Gastroesophageal sphincter (tissue), 4 donors: ENCODE results near the gene CYSLTR2. TPM values are rescaled to one million over a fixed set of nuclear protein-coding genes. Genes with fewer than 3 reads are reported as not detected.

Experiments
- ATAC-seq: fragments of 150-250 bp; one replicate; pipeline ENCODE4 v1.9.1; 2016; ENCODE audit warnings: mild to moderate bottlenecking, moderate library complexity
- H3K27ac ChIP-seq, 4 donors: fragments of 200-600 bp; sonication (generic) in 3 of 4; 1 replicate in 3 of 4; 2 replicates in 1 of 4; pipeline ENCODE4 v1.5.1; 2016 to 2019
- H3K27me3 ChIP-seq: fragments of 200-600 bp; sonication (generic); one replicate; pipeline ENCODE4 v1.5.1; 2019
- H3K36me3 ChIP-seq, 2 donors: fragments of 200-600 bp; sonication (generic); one replicate each; pipeline ENCODE4 v1.5.1; 2019; ENCODE audit warnings: control low read depth in 1 of 2
- H3K4me1 ChIP-seq, 3 donors: fragments of 200-600 bp; sonication (generic); 1 replicate in 2 of 3; 2 replicates in 1 of 3; pipeline ENCODE4 v1.5.1; 2016 to 2019; ENCODE audit warnings: control low read depth in 2 of 3
- H3K4me3 ChIP-seq, 2 donors: fragments of 200-600 bp; sonication (generic); one replicate each; pipeline ENCODE4 v1.5.1; 2019; ENCODE audit warnings: mild to moderate bottlenecking in 1 of 2, moderate library complexity in 1 of 2
- H3K9me3 ChIP-seq, 3 donors: fragments of 200-600 bp; sonication (generic); one replicate each; pipeline ENCODE4 v1.5.1; 2017 to 2019; ENCODE audit warnings: control low read depth in 2 of 3
- EP300 ChIP-seq: sonication (generic); formaldehyde crosslinking; IDR thresholded peaks from one replicate; pipeline ENCODE4 v1.6.1; 2017; ENCODE audit warnings: antibody characterized with exemption, mild to moderate bottlenecking
- POLR2A ChIP-seq, 2 donors: fragments of 450-650 bp; IDR thresholded peaks; one replicate each; pipeline ENCODE4 v1.6.1; 2017; ENCODE audit warnings: antibody characterized with exemption in 2 of 2, mild to moderate bottlenecking in 2 of 2, moderate library complexity in 1 of 2
- POLR2AphosphoS5 ChIP-seq: sonication (generic); formaldehyde crosslinking; IDR thresholded peaks from one replicate; pipeline ENCODE4 v1.6.1; 2017; ENCODE audit warnings: antibody characterized with exemption
- WGBS, 2 donors: methylation state at CpG; one replicate each; pipeline ENCODE4 v1.1.5; 2018; ENCODE audit warnings: low coverage in 1 of 2; 5-methylcytosine and 5-hydroxymethylcytosine counted together
- total RNA-seq, 4 donors: library from RNA; depleted of rRNA; stranded (reverse); fragments of >200 nt; gene quantifications; one replicate each; pipeline ENCODE4 v1.1.0, GENCODE V29; 2016
- TF ChIP-seq, protein P1 (sequence below), 4 experiments: fragments of 200-600 bp in 2 of 4; fragments of 450-650 bp in 2 of 4; sonication (generic) in 1 of 4; IDR thresholded peaks; one replicate each; pipeline ENCODE4 v1.5.1; 2017 to 2019; ENCODE audit warnings: antibody characterized with exemption in 4 of 4, mild to moderate bottlenecking in 2 of 4, moderate library complexity in 2 of 4

CYSLTR2 gene
- total RNA-seq, 4 donors from 2014 or later = 0.16 to 2.2 (median 0.30) TPM

DNA sequence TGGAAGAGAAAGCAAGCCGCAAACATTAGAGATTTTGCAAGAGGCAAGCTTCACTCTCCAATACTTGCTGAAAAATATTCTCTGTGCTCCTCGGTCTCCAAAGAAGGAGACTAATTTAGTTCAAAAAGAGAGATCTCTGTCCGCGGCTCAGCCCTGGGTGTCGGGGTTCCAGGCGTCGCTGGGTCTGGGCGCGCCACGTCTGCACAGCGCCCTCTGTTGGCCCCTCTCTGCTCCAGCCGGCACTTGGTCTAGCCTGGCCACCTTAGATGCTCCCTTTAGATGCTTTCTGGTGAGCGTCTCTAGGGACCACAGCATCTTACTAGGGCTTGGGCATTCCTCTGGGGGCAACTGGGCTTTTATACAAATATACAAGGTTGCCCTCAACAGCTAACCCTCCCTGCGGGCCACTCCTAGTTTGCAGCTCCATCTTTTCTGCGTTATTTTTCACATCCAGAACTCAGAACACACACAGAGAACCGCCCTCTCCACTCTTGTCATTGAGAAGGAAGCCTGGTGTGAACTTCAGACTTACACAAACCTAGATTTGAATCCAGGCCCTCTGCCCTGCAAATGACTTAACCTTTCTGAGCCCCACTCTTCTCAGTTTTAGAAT lies 78.3 kb downstream of the CYSLTR2 start:
- H3K4me3 ChIP-seq = no peak overlapping the region
- H3K36me3 ChIP-seq = no peaks in the 10 kb centered on the region
- no peak for TF ChIP-seq EP300
- TF ChIP-seq, protein P1, sequence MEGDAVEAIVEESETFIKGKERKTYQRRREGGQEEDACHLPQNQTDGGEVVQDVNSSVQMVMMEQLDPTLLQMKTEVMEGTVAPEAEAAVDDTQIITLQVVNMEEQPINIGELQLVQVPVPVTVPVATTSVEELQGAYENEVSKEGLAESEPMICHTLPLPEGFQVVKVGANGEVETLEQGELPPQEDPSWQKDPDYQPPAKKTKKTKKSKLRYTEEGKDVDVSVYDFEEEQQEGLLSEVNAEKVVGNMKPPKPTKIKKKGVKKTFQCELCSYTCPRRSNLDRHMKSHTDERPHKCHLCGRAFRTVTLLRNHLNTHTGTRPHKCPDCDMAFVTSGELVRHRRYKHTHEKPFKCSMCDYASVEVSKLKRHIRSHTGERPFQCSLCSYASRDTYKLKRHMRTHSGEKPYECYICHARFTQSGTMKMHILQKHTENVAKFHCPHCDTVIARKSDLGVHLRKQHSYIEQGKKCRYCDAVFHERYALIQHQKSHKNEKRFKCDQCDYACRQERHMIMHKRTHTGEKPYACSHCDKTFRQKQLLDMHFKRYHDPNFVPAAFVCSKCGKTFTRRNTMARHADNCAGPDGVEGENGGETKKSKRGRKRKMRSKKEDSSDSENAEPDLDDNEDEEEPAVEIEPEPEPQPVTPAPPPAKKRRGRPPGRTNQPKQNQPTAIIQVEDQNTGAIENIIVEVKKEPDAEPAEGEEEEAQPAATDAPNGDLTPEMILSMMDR (IDR thresholded peaks at IDR 0.05) = peak; percentile 7 to 64 (median 22)
- no peak for TF ChIP-seq POLR2AphosphoS5
- no peak for TF ChIP-seq POLR2A (IDR thresholded peaks at IDR 0.05)
- WGBS, 2 donors = 59 to 85% methylated on average over 4 to 7 of the region's 16 CpGs
- H3K27me3 ChIP-seq = no peaks in the 10 kb centered on the region
- no peak for ATAC-seq
- no peaks in the 10 kb centered on the region for H3K9me3 ChIP-seq
- peaks cover 0 to 9% (median 0%) of the 10 kb centered on the region in 3 donors for H3K4me1 ChIP-seq
- H3K27ac ChIP-seq = no peak overlapping the region

DNA sequence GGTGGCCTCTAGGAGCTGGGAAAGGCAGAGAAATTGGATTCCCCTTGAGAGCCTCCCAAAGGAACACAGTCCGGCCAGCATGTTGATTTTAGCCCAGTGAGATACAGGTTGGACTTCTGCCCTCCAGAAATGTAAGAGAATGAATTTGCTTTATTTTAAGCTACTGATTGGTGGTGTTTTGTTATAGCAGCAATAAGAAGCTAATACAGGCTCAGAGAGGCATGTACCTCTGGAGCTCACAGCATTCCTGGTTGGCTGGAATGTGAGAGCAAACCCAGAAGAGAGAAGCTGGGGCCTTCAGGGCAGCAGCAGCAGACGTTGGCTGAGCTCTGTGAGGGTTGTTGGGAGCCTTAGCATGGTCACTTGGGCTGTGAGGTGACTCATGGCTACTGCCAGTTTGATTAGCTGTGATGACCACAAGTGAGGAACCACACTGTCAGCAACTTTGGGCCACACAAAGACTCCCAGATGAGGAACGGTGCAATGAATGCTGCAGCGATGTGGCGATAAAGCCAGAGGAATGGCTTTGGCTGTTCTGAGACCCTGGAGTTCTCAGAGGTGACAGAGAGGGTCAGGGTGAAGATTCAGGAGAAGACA lies 80.1 kb downstream of the CYSLTR2 start:
- no peak for ATAC-seq
- TF ChIP-seq POLR2AphosphoS5 (no peak), POLR2A (IDR thresholded peaks at IDR 0.05) (no peak), EP300 (no peak)
- TF ChIP-seq, protein P1 (IDR thresholded peaks at IDR 0.05) = no peak
- WGBS, 2 donors = 86 to 94% methylated on average over 4 to 5 of the region's 5 CpGs

DNA sequence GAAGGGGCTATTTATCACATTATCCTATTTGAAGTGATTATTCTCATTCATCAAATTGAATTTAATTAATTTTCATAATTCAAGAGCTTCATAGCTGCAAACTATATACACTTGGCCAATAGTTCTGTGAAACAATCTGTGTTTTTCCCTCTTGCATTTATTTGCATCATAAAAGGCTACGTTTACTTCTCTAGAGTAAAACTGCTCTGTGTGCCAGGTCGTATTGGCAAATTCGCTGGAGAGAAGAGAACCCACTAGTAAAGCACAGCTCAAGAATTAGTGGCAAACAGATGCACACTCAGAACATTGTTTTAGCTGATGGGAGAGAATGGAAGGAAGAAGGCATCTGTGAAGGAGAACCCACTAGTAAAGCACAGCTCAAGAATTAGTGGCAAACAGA lies 81.8 kb downstream of the CYSLTR2 start:
- ATAC-seq = no peak
- Histone ChIP-seq H3K27me3 (no peaks in the 10 kb centered on the region), H3K36me3 (no peaks in the 10 kb centered on the region), H3K4me3 (no peak overlapping the region), H3K4me1 (peaks cover 0 to 11% (median 0%) of the 10 kb centered on the region in 3 donors), H3K9me3 (no peaks in the 10 kb centered on the region), H3K27ac (no peak overlapping the region)
- TF ChIP-seq EP300 = no peak
- no peak for TF ChIP-seq POLR2AphosphoS5
- TF ChIP-seq, protein P1 (IDR thresholded peaks at IDR 0.05) = no peak
- no peak for TF ChIP-seq POLR2A (IDR thresholded peaks at IDR 0.05)
- 60 to 71% methylated on average over 1 to 3 of the region's 3 CpGs for WGBS, 2 donors

More for the DNA sequence above, 80.1 kb downstream of the CYSLTR2 start:
- H3K4me1 ChIP-seq = peaks cover 0 to 11% (median 0%) of the 10 kb centered on the region in 3 donors
- no peak overlapping the region for H3K4me3 ChIP-seq
- H3K36me3 ChIP-seq = no peaks in the 10 kb centered on the region
- no peaks in the 10 kb centered on the region for H3K27me3 ChIP-seq
- H3K9me3 ChIP-seq = no peaks in the 10 kb centered on the region
- no peak overlapping the region for H3K27ac ChIP-seq

DNA sequence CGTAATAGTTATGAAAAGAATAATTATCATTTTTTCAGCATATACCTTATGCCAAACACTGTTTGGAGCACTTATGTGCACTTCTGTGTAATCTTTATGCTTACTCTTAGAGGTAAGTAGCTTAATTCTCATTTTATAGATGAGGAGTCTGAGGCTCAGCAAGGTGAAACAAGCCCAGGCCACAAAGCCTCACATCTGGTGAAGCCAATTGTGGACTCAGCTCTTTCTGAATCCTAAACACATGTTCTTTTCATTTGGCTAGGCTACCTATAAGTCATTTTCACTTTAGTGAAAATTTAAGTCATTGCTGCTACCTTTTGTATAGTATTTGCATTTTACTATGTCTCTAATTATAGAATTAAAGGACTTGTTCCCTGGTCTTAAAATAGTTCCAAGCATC lies 84.0 kb downstream of the CYSLTR2 start:
- H3K4me1 ChIP-seq = peaks cover 0 to 11% (median 0%) of the 10 kb centered on the region in 3 donors
- WGBS, 2 donors = 60 to 95% methylated on average over 1 of the region's 1 CpG
- H3K27ac ChIP-seq = no peak overlapping the region
- ATAC-seq = no peak
- no peaks in the 10 kb centered on the region for H3K27me3 ChIP-seq
- H3K4me3 ChIP-seq = no peak overlapping the region
- H3K9me3 ChIP-seq = no peaks in the 10 kb centered on the region
- TF ChIP-seq POLR2A (IDR thresholded peaks at IDR 0.05) (no peak), EP300 (no peak), POLR2AphosphoS5 (no peak)
- TF ChIP-seq, protein P1 (IDR thresholded peaks at IDR 0.05) = no peak
- H3K36me3 ChIP-seq = no peaks in the 10 kb centered on the region

DNA sequence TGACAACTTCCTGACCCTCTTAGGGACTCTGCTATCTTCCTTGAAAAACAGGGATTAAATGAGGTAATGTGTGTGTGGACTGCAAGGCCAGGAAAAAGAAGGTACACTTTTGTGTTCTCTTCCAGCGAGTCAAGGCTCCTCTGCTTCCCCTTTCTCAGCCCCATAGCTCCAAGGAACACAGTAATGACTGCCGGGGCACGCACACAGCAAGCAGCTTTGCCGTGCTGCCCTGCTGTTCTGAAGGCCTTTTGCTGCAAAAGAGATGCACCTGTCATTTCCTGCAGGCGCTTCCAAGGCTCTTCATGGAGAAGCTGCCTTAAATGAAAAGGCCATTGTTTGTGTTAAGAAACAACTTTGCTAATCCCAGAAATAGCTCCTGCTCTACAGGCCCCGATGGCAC lies 84.6 kb downstream of the CYSLTR2 start:
- 45 to 47% methylated on average over 2 to 5 of the region's 6 CpGs for WGBS, 2 donors
- no peaks in the 10 kb centered on the region for H3K9me3 ChIP-seq
- no peak overlapping the region for H3K27ac ChIP-seq

More for the DNA sequence above, 84.6 kb downstream of the CYSLTR2 start:
- ATAC-seq = no peak
- no peaks in the 10 kb centered on the region for H3K27me3 ChIP-seq
- no peak for TF ChIP-seq POLR2AphosphoS5
- no peak for TF ChIP-seq EP300
- TF ChIP-seq POLR2A (IDR thresholded peaks at IDR 0.05) = no peak
- TF ChIP-seq, protein P1 (IDR thresholded peaks at IDR 0.05) = no peak
- peaks cover 0 to 11% (median 0%) of the 10 kb centered on the region in 3 donors for H3K4me1 ChIP-seq
- H3K36me3 ChIP-seq = no peaks in the 10 kb centered on the region
- H3K4me3 ChIP-seq = no peak overlapping the region
